ENCODE data around the gene GSK3B.

GRCh38 chr3:119834754-119835370, 259.4 kb downstream of the GSK3B start:
- TF ChIP-seq CTCF (IDR thresholded peaks at IDR 0.05; ENCODE audit: poor library complexity) (no peak), EZH2 (IDR thresholded peaks at IDR 0.05; ENCODE audit: borderline replicate concordance) (no peak)

All from hepatocyte (in vitro differentiated cells).